ENCODE results near the gene TBX6.

The TBX6 gene

GRCh38 chr16:30112197-30113030, 20.7 kb upstream of the TBX6 start:
- Histone ChIP-seq H3K27ac (replicated peaks) (no peak overlapping the region), H3K4me3 (replicated peaks; ENCODE audit: insufficient read depth, low read length) (no peak overlapping the region), H3K27me3 (ENCODE audit: insufficient read depth, poor library complexity, severe bottlenecking) (no peaks in the 10 kb centered on the region)
- peak; percentile 53 for TF ChIP-seq CTCF (IDR thresholded peaks at IDR 0.05; ENCODE audit: insufficient read depth, low read length)
- TF ChIP-seq POLR2AphosphoS5 (IDR thresholded peaks at IDR 0.05; ENCODE audit: low read depth), result no peak
- peak; percentile 52 to 55 for DNase-seq (ENCODE audit: low read depth in 1 of 2, low spot score in 1 of 2)

GRCh38 chr16:30110661-30111060, 18.9 kb upstream of the TBX6 start:
- no peak overlapping the region for H3K27ac ChIP-seq (replicated peaks)
- no peak for TF ChIP-seq REST (IDR thresholded peaks at IDR 0.05; ENCODE audit: insufficient replicate concordance, low read depth)
- TF ChIP-seq POLR2AphosphoS5 (IDR thresholded peaks at IDR 0.05; ENCODE audit: low read depth), result no peak
- TF ChIP-seq SPI1 (IDR thresholded peaks at IDR 0.05; ENCODE audit: borderline replicate concordance, low read depth), result no peak
- no peak for TF ChIP-seq GABPA (IDR thresholded peaks at IDR 0.05; ENCODE audit: low read depth)
- no peak for TF ChIP-seq CTCF (IDR thresholded peaks at IDR 0.05; ENCODE audit: insufficient read depth, low read length)
- DNase-seq (ENCODE audit: low read depth in 1 of 2, low spot score in 1 of 2), result no peak
- no peak overlapping the region for H3K4me3 ChIP-seq (replicated peaks; ENCODE audit: insufficient read depth, low read length)
- H3K27me3 ChIP-seq (ENCODE audit: insufficient read depth, poor library complexity, severe bottlenecking), result no peaks in the 10 kb centered on the region

- Histone ChIP-seq H3K4me3 (replicated peaks; ENCODE audit: insufficient read depth, low read length) (no peak overlapping the region), H3K27me3 (ENCODE audit: insufficient read depth, poor library complexity, severe bottlenecking) (no peaks in the 10 kb centered on the region), H3K27ac (replicated peaks) (no peak overlapping the region)
- no peak for TF ChIP-seq CTCF (IDR thresholded peaks at IDR 0.05; ENCODE audit: insufficient read depth, low read length)
- TF ChIP-seq REST (IDR thresholded peaks at IDR 0.05; ENCODE audit: insufficient replicate concordance, low read depth), result no peak
- no peak for TF ChIP-seq GABPA (IDR thresholded peaks at IDR 0.05; ENCODE audit: low read depth)
- no peak for TF ChIP-seq SPI1 (IDR thresholded peaks at IDR 0.05; ENCODE audit: borderline replicate concordance, low read depth)
- DNase-seq (ENCODE audit: low read depth in 1 of 2, low spot score in 1 of 2), result no peak
Measured at GRCh38 chr16:30108059-30108850, 16.5 kb upstream of the TBX6 start.

Data from HL-60 (cell line).